Stromal cell of bone marrow (primary cell): ENCODE data around the gene MDFIC.
A peak's percentile ranks its signal among the peaks of the same experiment; 100 is the strongest.

Source experiments
- DNase-seq: peaks from one replicate; pipeline ENCODE4 v3.0.0-alpha.2; 2012; ENCODE audit warnings: low read depth

MDFIC gene

GRCh38 chr7:114925434-114925833 lies 3.5 kb downstream of the MDFIC start:
- DNase-seq = no peak

- no peak for DNase-seq
Observed at GRCh38 chr7:114928060-114928459, 6.2 kb downstream of the MDFIC start.

- no peak for DNase-seq
Observed at GRCh38 chr7:114929570-114929969, 7.7 kb downstream of the MDFIC start.

- DNase-seq = no peak
Observed at GRCh38 chr7:114930107-114930661, 8.3 kb downstream of the MDFIC start.

- peak; percentile 68 for DNase-seq
Observed at GRCh38 chr7:114930829-114931655, 9.1 kb downstream of the MDFIC start.

GRCh38 chr7:114931656-114932011 lies 9.7 kb downstream of the MDFIC start:
- DNase-seq = no peak

GRCh38 chr7:114932991-114933390 lies 11.1 kb downstream of the MDFIC start:
- no peak for DNase-seq

- DNase-seq = no peak
Observed at GRCh38 chr7:114933658-114934057, 11.8 kb downstream of the MDFIC start.

GRCh38 chr7:114934086-114934485 lies 12.2 kb downstream of the MDFIC start:
- DNase-seq = no peak

- DNase-seq = no peak
Observed at GRCh38 chr7:114934713-114935112, 12.8 kb downstream of the MDFIC start.

GRCh38 chr7:114936471-114936870 lies 14.6 kb downstream of the MDFIC start:
- DNase-seq = no peak

- DNase-seq = no peak
Observed at GRCh38 chr7:114937446-114937845, 15.6 kb downstream of the MDFIC start.

- no peak for DNase-seq
Observed at GRCh38 chr7:114938785-114939184, 16.9 kb downstream of the MDFIC start.

- DNase-seq = no peak
Observed at GRCh38 chr7:114939484-114940097, 17.7 kb downstream of the MDFIC start.

GRCh38 chr7:114940220-114940619 lies 18.3 kb downstream of the MDFIC start:
- no peak for DNase-seq

- no peak for DNase-seq
Observed at GRCh38 chr7:114941692-114942091, 19.8 kb downstream of the MDFIC start.

- no peak for DNase-seq
Observed at GRCh38 chr7:114942446-114943175, 20.7 kb downstream of the MDFIC start.

GRCh38 chr7:114943530-114943929 lies 21.6 kb downstream of the MDFIC start:
- no peak for DNase-seq

- DNase-seq = peak; percentile 25
Observed at GRCh38 chr7:114943953-114944744, 22.3 kb downstream of the MDFIC start.

- peak; percentile 95 for DNase-seq
Observed at GRCh38 chr7:114944745-114945625, 23.1 kb downstream of the MDFIC start.

- DNase-seq = no peak
Observed at GRCh38 chr7:114949231-114949630, 27.3 kb downstream of the MDFIC start.
